OCI-LY1 (cell line): ENCODE data around the gene TGFBR3L.
"Not testable (repeated sequence)": the region's sequence is repeated elsewhere in the genome, so short reads cannot be mapped to it uniquely, and the experiment has no call there.

Experiments used
- CTCF ChIP-seq: fragments of 200-600 bp; sonication (generic), shearing (Covaris generic); IDR thresholded peaks from 2 replicates; pipeline ENCODE4 v1.5.1; 2017; ENCODE audit warnings: mild to moderate bottlenecking, antibody characterized with exemption, low read length, moderate library complexity, mixed read lengths
- EZH2 ChIP-seq: fragments of 200-600 bp; sonication (generic), shearing (Covaris generic); IDR thresholded peaks from 2 replicates; pipeline ENCODE4 v1.8.0; 2017; ENCODE audit warnings: borderline replicate concordance, mixed run types, mild to moderate bottlenecking, antibody characterized with exemption, low read length, moderate library complexity, mixed read lengths

DNA sequence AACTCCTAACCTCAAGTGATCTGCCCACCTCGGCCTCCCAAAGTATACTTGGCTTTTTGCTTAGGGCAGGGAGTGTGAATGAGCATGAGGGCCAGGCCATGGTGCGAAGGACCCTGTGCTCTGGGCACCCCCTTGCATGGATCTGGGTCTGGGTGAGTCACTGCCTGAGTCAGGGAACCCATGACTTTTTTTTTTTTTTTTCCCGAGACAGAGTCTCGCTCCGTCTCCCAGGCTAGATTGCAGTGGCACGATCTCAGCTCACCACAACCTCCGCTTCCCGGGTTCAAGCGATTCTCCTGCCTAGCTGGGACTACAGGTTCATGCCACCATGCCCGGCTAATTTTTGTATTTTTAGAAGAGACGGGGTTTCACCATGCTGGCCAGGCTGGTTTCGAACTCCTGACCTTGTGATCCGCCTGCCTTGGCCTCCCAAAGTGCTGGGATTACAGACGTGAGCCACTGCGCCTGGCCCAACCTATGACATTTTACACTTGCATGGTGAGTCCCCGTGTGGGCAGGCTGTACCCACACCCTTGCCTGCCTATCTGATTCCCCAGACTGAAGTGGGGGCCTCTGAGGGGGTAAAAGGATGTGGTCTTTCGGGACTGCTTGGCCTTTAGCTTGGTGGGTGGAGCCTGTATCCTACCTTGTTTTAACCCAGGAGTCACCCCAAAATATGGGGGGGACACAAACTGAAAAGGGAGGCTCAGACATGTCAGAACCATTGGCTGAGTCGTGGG is 21.1 kb upstream of the TGFBR3L start:
- TF ChIP-seq EZH2, CTCF: not testable (repeated sequence)
